ENCODE results near the gene PDPN.

The PDPN gene

DNA sequence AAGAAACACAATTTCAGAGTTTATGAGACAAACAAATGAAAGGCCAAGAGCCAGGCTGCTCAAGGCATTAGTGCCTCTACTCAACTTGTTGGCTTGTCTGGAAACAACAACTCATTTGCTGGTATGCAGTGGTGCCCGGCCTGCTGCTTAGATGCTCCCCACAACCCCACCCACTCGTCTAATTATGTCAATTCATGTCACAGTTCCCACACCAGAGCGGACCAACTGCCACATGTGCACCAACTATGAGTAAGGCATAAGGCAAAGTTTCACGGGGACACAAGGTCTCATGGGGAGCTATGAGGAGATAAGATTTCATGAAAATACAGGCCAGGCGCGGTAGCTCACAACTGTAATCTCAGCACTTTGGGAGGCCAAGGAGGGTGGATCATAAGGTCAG lies 35.4 kb upstream of the PDPN start:
- ChIA-PET POLR2A (no interaction called here), CTCF (interaction anchor here (0.5 kb wide), 1 partner anchor 1486 kb away, joined by 3 read pairs; no protein-coding TSS in a partner anchor)
- H3K36me3 ChIP-seq (ENCODE audit: control insufficient read depth in 2 of 2, insufficient read depth in 1 of 2, low read length in 2 of 2): no peaks in the 10 kb centered on the region
- no peaks in the 10 kb centered on the region for H3K9me3 ChIP-seq (ENCODE audit: control insufficient read depth, insufficient read depth, low read depth, low read length)
- TF ChIP-seq ZBTB48 (tag by site-specific recombination; IDR thresholded peaks at IDR 0.05) (no peak), ZNF549 (tag by site-specific recombination; IDR thresholded peaks at IDR 0.05) (no peak), ZNF664 (tag by site-specific recombination; IDR thresholded peaks at IDR 0.05) (no peak), ZNF16 (tag by site-specific recombination; IDR thresholded peaks at IDR 0.05; ENCODE audit: low read depth) (no peak), ZFP3 (tag by site-specific recombination; IDR thresholded peaks at IDR 0.05; ENCODE audit: low read depth) (no peak), ZNF292 (tag by site-specific recombination; IDR thresholded peaks at IDR 0.05; ENCODE audit: borderline replicate concordance, low read depth) (no peak), SCRT2 (tag by site-specific recombination; IDR thresholded peaks at IDR 0.05) (no peak), ZNF558 (tag by site-specific recombination; IDR thresholded peaks at IDR 0.05) (no peak)
- TF ChIP-seq, protein P1, sequence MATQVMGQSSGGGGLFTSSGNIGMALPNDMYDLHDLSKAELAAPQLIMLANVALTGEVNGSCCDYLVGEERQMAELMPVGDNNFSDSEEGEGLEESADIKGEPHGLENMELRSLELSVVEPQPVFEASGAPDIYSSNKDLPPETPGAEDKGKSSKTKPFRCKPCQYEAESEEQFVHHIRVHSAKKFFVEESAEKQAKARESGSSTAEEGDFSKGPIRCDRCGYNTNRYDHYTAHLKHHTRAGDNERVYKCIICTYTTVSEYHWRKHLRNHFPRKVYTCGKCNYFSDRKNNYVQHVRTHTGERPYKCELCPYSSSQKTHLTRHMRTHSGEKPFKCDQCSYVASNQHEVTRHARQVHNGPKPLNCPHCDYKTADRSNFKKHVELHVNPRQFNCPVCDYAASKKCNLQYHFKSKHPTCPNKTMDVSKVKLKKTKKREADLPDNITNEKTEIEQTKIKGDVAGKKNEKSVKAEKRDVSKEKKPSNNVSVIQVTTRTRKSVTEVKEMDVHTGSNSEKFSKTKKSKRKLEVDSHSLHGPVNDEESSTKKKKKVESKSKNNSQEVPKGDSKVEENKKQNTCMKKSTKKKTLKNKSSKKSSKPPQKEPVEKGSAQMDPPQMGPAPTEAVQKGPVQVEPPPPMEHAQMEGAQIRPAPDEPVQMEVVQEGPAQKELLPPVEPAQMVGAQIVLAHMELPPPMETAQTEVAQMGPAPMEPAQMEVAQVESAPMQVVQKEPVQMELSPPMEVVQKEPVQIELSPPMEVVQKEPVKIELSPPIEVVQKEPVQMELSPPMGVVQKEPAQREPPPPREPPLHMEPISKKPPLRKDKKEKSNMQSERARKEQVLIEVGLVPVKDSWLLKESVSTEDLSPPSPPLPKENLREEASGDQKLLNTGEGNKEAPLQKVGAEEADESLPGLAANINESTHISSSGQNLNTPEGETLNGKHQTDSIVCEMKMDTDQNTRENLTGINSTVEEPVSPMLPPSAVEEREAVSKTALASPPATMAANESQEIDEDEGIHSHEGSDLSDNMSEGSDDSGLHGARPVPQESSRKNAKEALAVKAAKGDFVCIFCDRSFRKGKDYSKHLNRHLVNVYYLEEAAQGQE (tag by site-specific recombination; IDR thresholded peaks at IDR 0.05): no peak
- H3K4me3 ChIP-seq (ENCODE audit: low read depth, low read length): no peak overlapping the region
- 0 out of 2 replicates have a peak, but pooled peaks cover 2% of the 10 kb centered on the region for H3K4me1 ChIP-seq (ENCODE audit: control insufficient read depth, insufficient read depth, low read length)
- no peak overlapping the region for H3K27ac ChIP-seq (ENCODE audit: extremely low read depth, low read depth, low read length)

GRCh38 chr1:13549021-13549420 lies 34.6 kb upstream of the PDPN start:
- H3K4me1 ChIP-seq (ENCODE audit: control insufficient read depth, insufficient read depth, low read length): 0 out of 2 replicates have a peak, but pooled peaks cover 2% of the 10 kb centered on the region
- POLR2A ChIA-PET: no interaction called here
- H3K9me3 ChIP-seq (ENCODE audit: control insufficient read depth, insufficient read depth, low read depth, low read length): no peaks in the 10 kb centered on the region
- TF ChIP-seq ZSCAN30 (tag by site-specific recombination; IDR thresholded peaks at IDR 0.05): no peak
- TF ChIP-seq ZNF600 (tag by site-specific recombination; IDR thresholded peaks at IDR 0.05): no peak
- no peak for TF ChIP-seq ZBTB20 (tag by site-specific recombination; IDR thresholded peaks at IDR 0.05)
- TF ChIP-seq ZBTB7A (tag by site-specific recombination; IDR thresholded peaks at IDR 0.05; ENCODE audit: low read depth): no peak
- TF ChIP-seq GLIS2 (tag by site-specific recombination; IDR thresholded peaks at IDR 0.05): no peak
- TF ChIP-seq ZNF830 (tag by site-specific recombination; IDR thresholded peaks at IDR 0.05; ENCODE audit: low read depth): no peak
- no peak for TF ChIP-seq ZNF214 (tag by site-specific recombination; IDR thresholded peaks at IDR 0.05; ENCODE audit: borderline replicate concordance)
- TF ChIP-seq, protein P2, sequence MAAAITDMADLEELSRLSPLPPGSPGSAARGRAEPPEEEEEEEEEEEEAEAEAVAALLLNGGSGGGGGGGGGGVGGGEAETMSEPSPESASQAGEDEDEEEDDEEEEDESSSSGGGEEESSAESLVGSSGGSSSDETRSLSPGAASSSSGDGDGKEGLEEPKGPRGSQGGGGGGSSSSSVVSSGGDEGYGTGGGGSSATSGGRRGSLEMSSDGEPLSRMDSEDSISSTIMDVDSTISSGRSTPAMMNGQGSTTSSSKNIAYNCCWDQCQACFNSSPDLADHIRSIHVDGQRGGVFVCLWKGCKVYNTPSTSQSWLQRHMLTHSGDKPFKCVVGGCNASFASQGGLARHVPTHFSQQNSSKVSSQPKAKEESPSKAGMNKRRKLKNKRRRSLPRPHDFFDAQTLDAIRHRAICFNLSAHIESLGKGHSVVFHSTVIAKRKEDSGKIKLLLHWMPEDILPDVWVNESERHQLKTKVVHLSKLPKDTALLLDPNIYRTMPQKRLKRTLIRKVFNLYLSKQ (tag by site-specific recombination; IDR thresholded peaks at IDR 0.05; ENCODE audit: borderline replicate concordance): no peak
- no peak for TF ChIP-seq KLF7 (tag by site-specific recombination; IDR thresholded peaks at IDR 0.05; ENCODE audit: borderline replicate concordance)
- TF ChIP-seq ZNF311 (tag by site-specific recombination; IDR thresholded peaks at IDR 0.05; ENCODE audit: borderline replicate concordance): no peak
- TF ChIP-seq MYNN (tag by site-specific recombination; IDR thresholded peaks at IDR 0.05; ENCODE audit: borderline replicate concordance): no peak
- no peak for TF ChIP-seq ZNF121 (tag by site-specific recombination; IDR thresholded peaks at IDR 0.05)
- H3K27ac ChIP-seq (ENCODE audit: extremely low read depth, low read depth, low read length): no peak overlapping the region
- CTCF ChIA-PET: interaction anchor here (0.5 kb wide), 1 partner anchor 1485 kb away, joined by 3 read pairs; no protein-coding TSS in a partner anchor
- no peak overlapping the region for H3K4me3 ChIP-seq (ENCODE audit: low read depth, low read length)
- H3K36me3 ChIP-seq (ENCODE audit: control insufficient read depth in 2 of 2, insufficient read depth in 1 of 2, low read length in 2 of 2): no peaks in the 10 kb centered on the region

All from HEK293 (cell line).